ENCODE measurements around the gene PPIB. TPM values are rescaled to one million over a fixed set of nuclear protein-coding genes. Genes with fewer than 3 reads are reported as not detected.

Gene PPIB
- 100 to 1,000 TPM; 230 to 367 (median 349) TPM for total RNA-seq
- polyA plus RNA-seq, result 100 to 1,000 TPM; 432 to 576 TPM

DNA sequence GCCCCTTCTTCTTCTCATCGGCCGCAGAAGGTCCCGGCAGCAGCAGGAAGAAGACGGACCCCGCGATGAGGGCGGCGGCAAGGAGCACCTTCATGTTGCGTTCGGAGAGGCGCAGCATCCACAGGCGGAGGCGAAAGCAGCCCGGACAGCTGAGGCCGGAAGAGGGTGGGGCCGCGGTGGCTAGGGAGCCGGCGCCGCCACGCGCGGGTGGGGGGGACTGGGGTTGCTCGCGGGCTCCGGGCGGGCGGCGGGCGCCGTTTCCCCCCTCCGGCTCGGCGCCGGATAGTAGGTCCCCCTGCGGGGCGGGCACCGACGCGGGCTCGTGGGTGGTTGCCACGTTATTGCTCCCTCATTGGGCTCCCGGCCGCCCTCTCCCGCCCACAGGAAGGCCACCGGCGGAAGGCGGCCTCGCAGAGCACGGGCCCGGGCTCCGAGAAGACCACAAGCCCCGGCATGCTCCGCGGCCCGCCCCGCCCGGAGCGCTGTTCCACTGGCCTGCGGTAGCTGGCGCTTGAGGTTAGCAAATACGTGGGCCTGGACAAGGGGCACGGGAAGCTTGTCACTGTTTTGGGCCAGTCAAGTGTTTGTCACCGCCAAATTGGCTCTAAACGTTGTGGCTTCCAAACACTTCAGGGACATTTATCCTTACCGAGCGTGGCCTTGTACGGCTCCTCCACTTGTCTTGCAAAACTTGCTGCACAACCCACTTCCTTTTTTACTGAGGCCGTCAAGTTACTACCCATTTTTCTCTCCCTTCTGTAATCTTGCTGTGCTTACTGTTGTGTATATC, at the start of gene PPIB:
TSS of gene PPIB (minus strand) at position 154 of the 790 bp plus-strand sequence. CDS start at position 118, 36 bp downstream.
- no peak for FAIRE-seq
- Histone ChIP-seq H3K9me3 (no peaks in the 10 kb centered on the region), H3K36me3 (peaks cover 3 to 26% (median 20%) of the 10 kb centered on the region in 3 donors), H3K4me1 (peaks cover 19 to 40% (median 31%) of the 10 kb centered on the region in 3 donors), H3K27ac (peak within 1 kb of the TSS; percentile 78 to 89 (median 82)), H3K4me3 (peak within 1 kb of the TSS; percentile 72 to 94 (median 82)), H3K27me3 (no peaks in the 10 kb centered on the region)
- ATAC-seq, result peak; percentile 91 to 96 (median 92)
- peak; percentile 98 to 99 (median 98) for DNase-seq
- intact Hi-C loops (cut with DNase I), result no loop called here
- TF ChIP-seq, protein P1, sequence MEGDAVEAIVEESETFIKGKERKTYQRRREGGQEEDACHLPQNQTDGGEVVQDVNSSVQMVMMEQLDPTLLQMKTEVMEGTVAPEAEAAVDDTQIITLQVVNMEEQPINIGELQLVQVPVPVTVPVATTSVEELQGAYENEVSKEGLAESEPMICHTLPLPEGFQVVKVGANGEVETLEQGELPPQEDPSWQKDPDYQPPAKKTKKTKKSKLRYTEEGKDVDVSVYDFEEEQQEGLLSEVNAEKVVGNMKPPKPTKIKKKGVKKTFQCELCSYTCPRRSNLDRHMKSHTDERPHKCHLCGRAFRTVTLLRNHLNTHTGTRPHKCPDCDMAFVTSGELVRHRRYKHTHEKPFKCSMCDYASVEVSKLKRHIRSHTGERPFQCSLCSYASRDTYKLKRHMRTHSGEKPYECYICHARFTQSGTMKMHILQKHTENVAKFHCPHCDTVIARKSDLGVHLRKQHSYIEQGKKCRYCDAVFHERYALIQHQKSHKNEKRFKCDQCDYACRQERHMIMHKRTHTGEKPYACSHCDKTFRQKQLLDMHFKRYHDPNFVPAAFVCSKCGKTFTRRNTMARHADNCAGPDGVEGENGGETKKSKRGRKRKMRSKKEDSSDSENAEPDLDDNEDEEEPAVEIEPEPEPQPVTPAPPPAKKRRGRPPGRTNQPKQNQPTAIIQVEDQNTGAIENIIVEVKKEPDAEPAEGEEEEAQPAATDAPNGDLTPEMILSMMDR (IDR thresholded peaks at IDR 0.05), result peak in 1 of 4 donors; percentile 12
- 0 to 1% methylated on average over 41 to 69 of the region's 69 CpGs for WGBS, 2 donors

DNA sequence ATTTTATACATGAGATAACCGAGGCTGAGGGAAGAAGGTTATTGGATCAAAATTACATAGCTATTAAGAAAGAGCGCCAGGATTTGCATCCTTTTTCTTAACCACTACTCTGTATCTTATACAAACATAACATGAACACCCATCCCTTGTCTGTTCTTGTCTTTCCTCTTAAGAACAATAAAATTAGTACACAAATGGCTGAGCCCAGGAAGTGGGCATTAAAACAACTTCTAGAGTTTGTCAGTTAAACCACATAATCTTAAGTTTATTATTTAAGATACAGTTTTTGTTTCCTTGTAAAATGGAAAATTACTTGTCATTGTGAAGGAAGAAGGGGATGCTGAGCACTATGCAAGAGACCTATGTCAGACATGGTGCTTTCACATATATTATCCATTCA, 48.9 kb upstream of the PPIB start:
- intact Hi-C loops (cut with DNase I), result loop anchor here in 1 of 3 donors (10.0 kb wide), 1 partner anchor 143 kb away; the partner anchor contains the start of gene CSNK1G1
- FAIRE-seq, result no peak
- Histone ChIP-seq H3K36me3 (no peaks in the 10 kb centered on the region), H3K4me3 (no peak overlapping the region), H3K27ac (no peak overlapping the region), H3K9me3 (no peaks in the 10 kb centered on the region), H3K27me3 (no peaks in the 10 kb centered on the region), H3K4me1 (peaks cover 0 to 4% (median under 1%) of the 10 kb centered on the region in 3 donors)
- 91 to 94% methylated on average over 2 of the region's 2 CpGs for WGBS, 2 donors
- TF ChIP-seq, protein P1 (IDR thresholded peaks at IDR 0.05), result no peak
- no peak for DNase-seq
- ATAC-seq, result no peak

DNA sequence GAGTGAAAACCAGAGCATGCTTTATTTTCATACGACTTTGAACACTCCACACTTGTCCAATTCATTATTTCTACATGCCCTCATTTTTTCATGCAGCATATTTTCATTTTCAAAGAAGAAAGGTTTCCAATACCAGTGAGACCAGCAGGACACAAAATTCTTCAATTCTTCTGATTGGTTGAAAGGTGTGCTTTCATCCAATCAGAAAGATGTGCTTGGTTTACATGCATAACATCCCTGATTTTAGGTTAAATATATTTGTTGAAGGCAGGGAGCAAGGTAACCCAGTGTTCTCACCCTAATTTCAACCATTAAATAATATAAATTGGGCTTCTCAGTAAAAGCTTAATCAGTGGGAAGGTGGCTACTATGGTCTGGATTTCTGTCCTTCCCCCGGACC, 47.5 kb upstream of the PPIB start:
- no peak for FAIRE-seq
- Histone ChIP-seq H3K4me1 (no peaks in the 10 kb centered on the region), H3K27ac (no peak overlapping the region), H3K36me3 (no peaks in the 10 kb centered on the region), H3K4me3 (no peak overlapping the region), H3K27me3 (no peaks in the 10 kb centered on the region), H3K9me3 (no peaks in the 10 kb centered on the region)
- TF ChIP-seq, protein P1 (IDR thresholded peaks at IDR 0.05), result no peak
- ATAC-seq, result no peak
- WGBS, 2 donors, result 56 to 70% methylated on average over 2 of the region's 2 CpGs
- intact Hi-C loops (cut with DNase I), result loop anchor here in 1 of 3 donors (10.0 kb wide), 1 partner anchor 144 kb away; the partner anchor contains the start of gene CSNK1G1
- DNase-seq, result no peak

DNA sequence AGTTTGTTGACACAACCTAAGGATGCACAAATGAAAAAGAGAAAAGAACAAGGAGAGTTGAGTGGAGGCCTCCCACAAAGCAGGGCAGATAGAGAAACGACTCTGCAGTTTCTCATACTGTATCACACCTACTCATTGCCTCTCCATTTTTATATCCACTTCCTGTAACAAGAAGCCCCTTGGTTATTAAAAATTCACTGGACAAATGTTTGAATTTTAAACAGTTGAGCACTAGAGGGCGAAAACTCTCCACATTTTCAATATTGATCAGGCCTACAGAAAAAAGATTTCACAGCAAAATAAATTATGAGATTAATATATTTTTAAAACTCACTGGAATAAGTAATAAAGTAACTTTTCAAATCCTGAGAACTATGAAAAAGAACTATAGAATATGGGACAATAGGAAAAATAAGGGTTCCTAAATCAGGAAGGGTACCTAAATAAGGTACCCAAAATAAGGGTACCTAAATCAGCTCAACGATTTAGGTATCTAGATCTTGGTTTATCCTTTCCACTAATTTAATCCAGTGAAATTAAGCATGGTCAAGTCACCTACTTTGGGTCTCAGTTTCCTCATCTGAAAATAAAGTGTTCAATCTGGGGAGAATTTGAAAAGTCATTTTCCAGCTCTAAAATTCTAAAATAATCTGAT, 47.0 kb upstream of the PPIB start:
- no peak overlapping the region for H3K27ac ChIP-seq
- ATAC-seq, result peak in 3 of 4 donors; percentile 60 to 66 (median 66)
- DNase-seq, result no peak
- no peaks in the 10 kb centered on the region for H3K27me3 ChIP-seq
- H3K9me3 ChIP-seq, result no peaks in the 10 kb centered on the region
- TF ChIP-seq, protein P1 (IDR thresholded peaks at IDR 0.05), result peak in 1 of 4 donors; percentile 15
- intact Hi-C loops (cut with DNase I), result loop anchor here in 2 of 3 donors (10.0 kb wide), 1 partner anchor 145 kb away; the partner anchor contains the start of gene CSNK1G1 (in 2 of the 2)
- H3K4me3 ChIP-seq, result no peak overlapping the region
- H3K36me3 ChIP-seq, result no peaks in the 10 kb centered on the region
- peak; percentile 89 for FAIRE-seq
- 33 to 37% methylated on average over 3 of the region's 3 CpGs for WGBS, 2 donors
- no peaks in the 10 kb centered on the region for H3K4me1 ChIP-seq
